H1 (cell line): ENCODE results near the gene ADAM12. TPM values are rescaled to one million over a fixed set of nuclear protein-coding genes. Genes with fewer than 3 reads are reported as not detected.

ENCODE experiments used
- CTCF ChIA-PET: fragments of 300-600 bp; sonication (Branson Sonifier 250); formaldehyde crosslinking; loops from one replicate; lab custom pipeline; 2021; ENCODE audit not compliant: partially characterized antibody; lab: Charles Lee
- POLR2A ChIA-PET: fragments of 300-600 bp; sonication (Branson Sonifier 250); formaldehyde crosslinking; loops from one replicate; lab custom pipeline; 2021; ENCODE audit warnings: inconsistent platforms; ENCODE audit not compliant: partially characterized antibody; lab: Charles Lee
- DNase-seq, 2 experiments: peaks; one replicate each; pipeline versions ENCODE4 v3.0.0 to v3.0.0-alpha.2; 2010 to 2022; ENCODE audit warnings: low spot score in 2 of 2, low read depth in 1 of 2, mixed read lengths in 1 of 2
- FAIRE-seq: peaks from 2 replicates; lab custom pipeline; 2011; peaks lifted over from hg19 to GRCh38; lab: Jason Lieb, UNC
- H2AFZ ChIP-seq: 2 replicates; pipeline ENCODE4 v1.8.1; 2012; ENCODE audit warnings: low read length, inconsistent platforms
- H2AK5ac ChIP-seq: 2 replicates; pipeline ENCODE4 v1.6.1; 2013; ENCODE audit warnings: low read depth, low read length
- H2BK120ac ChIP-seq: replicated peaks from 2 replicates; pipeline ENCODE3; 2013; ENCODE audit warnings: low read depth, low read length, inconsistent platforms
- H2BK12ac ChIP-seq: 2 replicates; pipeline ENCODE4 v1.6.1; 2013; ENCODE audit warnings: low read depth, low read length
- H2BK15ac ChIP-seq: 2 replicates; pipeline ENCODE4 v1.6.1; 2013; ENCODE audit warnings: low read length
- H2BK20ac ChIP-seq: 2 replicates; pipeline ENCODE4 v1.6.1; 2013; ENCODE audit warnings: low read length
- H2BK5ac ChIP-seq: 2 replicates; pipeline ENCODE4 v1.6.1; 2013; ENCODE audit warnings: low read depth, low read length
- H3K14ac ChIP-seq: 2 replicates; pipeline ENCODE4 v1.6.1; 2013; ENCODE audit warnings: inconsistent platforms; ENCODE audit not compliant: insufficient read length
- H3K18ac ChIP-seq: 2 replicates; pipeline ENCODE4 v1.6.1; 2013; ENCODE audit warnings: low read length; ENCODE audit errors: extremely low read depth
- H3K23ac ChIP-seq: 2 replicates; pipeline ENCODE4 v1.6.1; 2013; ENCODE audit warnings: inconsistent platforms; ENCODE audit not compliant: insufficient read length
- H3K23me2 ChIP-seq: 2 replicates; pipeline ENCODE4 v1.6.1; 2013; ENCODE audit warnings: low read depth, low read length
- H3K27ac ChIP-seq: 2 replicates; pipeline ENCODE4 v1.6.1; 2011; ENCODE audit warnings: low read depth, low read length, inconsistent platforms
- H3K27me3 ChIP-seq, 4 experiments: replicated peaks in 1 of 4; 1 replicate in 1 of 4; 2 replicates in 3 of 4; pipeline versions ENCODE4 v1.6.1 to v1.8.1; 2011 to 2013; ENCODE audit warnings: low read length in 3 of 4, mild to moderate bottlenecking in 3 of 4, inconsistent platforms in 2 of 4, mixed read lengths in 2 of 4, moderate library complexity in 1 of 4; ENCODE audit not compliant: control insufficient read depth in 3 of 4, insufficient read depth in 3 of 4; ENCODE audit errors: extremely low read depth in 1 of 4
- H3K36me3 ChIP-seq, 4 experiments: 2 replicates each; pipeline versions ENCODE4 v1.6.1 to v1.8.1; 2011 to 2013; ENCODE audit warnings: mild to moderate bottlenecking in 4 of 4, low read length in 3 of 4, moderate library complexity in 2 of 4, control low read depth in 1 of 4, inconsistent platforms in 1 of 4; ENCODE audit not compliant: insufficient read depth in 4 of 4, control insufficient read depth in 2 of 4
- H3K4ac ChIP-seq: replicated peaks from 2 replicates; pipeline ENCODE3; 2013; ENCODE audit warnings: low read length, low read depth, mixed read lengths, inconsistent platforms; ENCODE audit not compliant: insufficient read length
- H3K4me1 ChIP-seq, 4 experiments: replicated peaks in 1 of 4; 1 replicate in 1 of 4; 2 replicates in 3 of 4; pipeline versions ENCODE4 v1.6.1 to v1.8.1; 2011 to 2013; ENCODE audit warnings: low read length in 3 of 4, inconsistent platforms in 2 of 4, mixed read lengths in 1 of 4; ENCODE audit not compliant: insufficient read depth in 4 of 4, control insufficient read depth in 3 of 4
- H3K4me2 ChIP-seq, 2 experiments: 2 replicates each; pipeline versions ENCODE4 v1.6.1 to v1.8.1; 2011 to 2013; ENCODE audit warnings: low read depth in 2 of 2, low read length in 2 of 2, control low read depth in 1 of 2, inconsistent platforms in 1 of 2, mild to moderate bottlenecking in 1 of 2; ENCODE audit not compliant: insufficient read depth in 1 of 2
- H3K4me3 ChIP-seq, 4 experiments: fragments of 200-600, 300-600 bp in 1 of 4; sonication (generic), shearing (Covaris generic), sonication (Bioruptor Twin) in 1 of 4; 2 replicates each; pipeline versions ENCODE4 v1.5.1 to v1.8.1; 2011 to 2016; ENCODE audit warnings: low read length in 4 of 4, low read depth in 3 of 4, control low read depth in 2 of 4, inconsistent platforms in 2 of 4, mild to moderate bottlenecking in 2 of 4, mixed read lengths in 1 of 4, moderate library complexity in 1 of 4; ENCODE audit not compliant: insufficient read depth in 2 of 4; ENCODE audit errors: extremely low read depth in 1 of 4
- H3K56ac ChIP-seq: replicated peaks from 2 replicates; pipeline ENCODE3; 2013; ENCODE audit warnings: low read depth, mild to moderate bottlenecking, mixed read lengths, low read length, inconsistent platforms; ENCODE audit not compliant: insufficient read length
- H3K79me1 ChIP-seq: 2 replicates; pipeline ENCODE4 v1.6.1; 2013; ENCODE audit warnings: low read depth, low read length, control low read depth
- H3K79me2 ChIP-seq, 2 experiments: 2 replicates each; pipeline versions ENCODE4 v1.6.1 to v1.8.1; 2012 to 2013; ENCODE audit warnings: low read length in 2 of 2, mild to moderate bottlenecking in 2 of 2, inconsistent platforms in 1 of 2; ENCODE audit not compliant: insufficient read depth in 2 of 2, control insufficient read depth in 1 of 2
- H3K9ac ChIP-seq, 4 experiments: replicated peaks in 1 of 4; 1 replicate in 1 of 4; 2 replicates in 3 of 4; pipeline versions ENCODE4 v1.6.1 to v1.8.1; 2011 to 2013; ENCODE audit warnings: low read depth in 3 of 4, low read length in 3 of 4, control low read depth in 2 of 4, mild to moderate bottlenecking in 2 of 4, moderate library complexity in 2 of 4, inconsistent platforms in 1 of 4; ENCODE audit errors: extremely low read depth in 1 of 4
- H3K9me3 ChIP-seq, 2 experiments: 2 replicates each; pipeline versions ENCODE4 v1.6.1 to v1.8.1; 2012 to 2013; ENCODE audit warnings: mild to moderate bottlenecking in 2 of 2, moderate library complexity in 2 of 2, control low read depth in 1 of 2, inconsistent platforms in 1 of 2, low read depth in 1 of 2, low read length in 1 of 2, mixed read lengths in 1 of 2; ENCODE audit not compliant: insufficient read depth in 2 of 2
- H4K20me1 ChIP-seq, 2 experiments: replicated peaks in 1 of 2; 2 replicates each; pipeline versions ENCODE3 to v1.8.1; 2011 to 2013; ENCODE audit warnings: inconsistent platforms in 2 of 2, low read length in 2 of 2, mild to moderate bottlenecking in 1 of 2; ENCODE audit not compliant: insufficient read depth in 2 of 2, control insufficient read depth in 1 of 2
- H4K5ac ChIP-seq: 2 replicates; pipeline ENCODE4 v1.6.1; 2013; ENCODE audit warnings: low read length, low read depth, mixed read lengths, inconsistent platforms; ENCODE audit not compliant: insufficient read length
- H4K8ac ChIP-seq: 2 replicates; pipeline ENCODE4 v1.8.0; 2013; ENCODE audit warnings: mild to moderate bottlenecking, moderate library complexity, low read length, inconsistent platforms; ENCODE audit not compliant: insufficient read depth; ENCODE audit errors: extremely low read depth
- H4K91ac ChIP-seq: replicated peaks from 2 replicates; pipeline ENCODE3; 2013; ENCODE audit warnings: low read length, mixed read lengths, inconsistent platforms; ENCODE audit not compliant: insufficient read length
- ATF3 ChIP-seq: IDR thresholded peaks from 2 replicates; pipeline ENCODE4 v1.6.1; 2011; ENCODE audit warnings: low read depth, mild to moderate bottlenecking, low read length; ENCODE audit not compliant: insufficient read depth
- WGBS, 2 experiments: shearing (Covaris generic) in 1 of 2; methylation state at CpG; one replicate each; pipeline versions ENCODE4 v1.1.6 to v1.1.7; 2013 to 2015; ENCODE audit warnings: low lambda C conversion rate in 2 of 2, mixed read lengths in 2 of 2, inconsistent platforms in 1 of 2, low coverage in 1 of 2, missing lambda C conversion rate in 1 of 2; ENCODE audit not compliant: insufficient replicate concordance in 2 of 2, insufficient coverage in 1 of 2, insufficient read length in 1 of 2; ENCODE audit errors: extremely low coverage in 1 of 2, missing lambda C conversion rate in 1 of 2; 5-methylcytosine and 5-hydroxymethylcytosine counted together
- polyA plus RNA-seq, 7 experiments: library from polyadenylated mRNA; depleted of rRNA in 3 of 7; stranded (reverse) in 5 of 7; unstranded in 2 of 7; fragments of >200 nt in 5 of 7; fragments of 200-250 nt in 2 of 7; gene quantifications; 1 replicate in 5 of 7; 2 replicates in 1 of 7; 4 replicates in 1 of 7; pipeline versions ENCODE4 v1.2.1 to v1.2.3, GENCODE V29; 2011 to 2013; ENCODE audit warnings: missing spikeins in 2 of 7, mixed read lengths in 2 of 7
- total RNA-seq: library from RNA; stranded (reverse); fragmentation: NEBNext Ultra II Directional; extraction: Animal tissue kit (Norgen Biotek cat#: 25700); gene quantifications from 2 replicates; pipeline ENCODE4 v1.2.1, GENCODE V29; 2021

The ADAM12 gene
- total and polyA plus RNA-seq, 2 of the 8 experiments (the other 6 are each of a cell fraction or from before 2014, with no cell fraction given) = 0.07 to 0.17 TPM

- TF ChIP-seq ATF3 = no peak
- TF ChIP-seq, all 59 proteins: peak for 0
- H4K91ac ChIP-seq = no peak overlapping the region
- no peak overlapping the region for H3K4me3 ChIP-seq
- no peak overlapping the region for H2BK20ac ChIP-seq
- H3K56ac ChIP-seq = no peak overlapping the region
- no peaks in the 10 kb centered on the region for H3K27me3 ChIP-seq
- H3K4me1 ChIP-seq = peaks cover 0 to 4% (median 3%) of the 10 kb centered on the region in 4 experiments; a peak in 4 of 7 replicates
- H3K36me3 ChIP-seq = no peaks in the 10 kb centered on the region
- H2AK5ac ChIP-seq = no peak overlapping the region
- H3K14ac ChIP-seq = no peak overlapping the region
- no peak overlapping the region for H3K27ac ChIP-seq
- H2AFZ ChIP-seq = no peak overlapping the region
- H3K4ac ChIP-seq = no peak overlapping the region
- H2BK5ac ChIP-seq = no peak overlapping the region
- no peaks in the 10 kb centered on the region for H3K23me2 ChIP-seq
- H4K20me1 ChIP-seq = no peaks in the 10 kb centered on the region
- DNase-seq (no peak), FAIRE-seq (no peak)
- CTCF ChIA-PET = interaction anchor here (1.5 to 1.6 kb wide), 2 partner anchors 21 to 233 kb away, joined by 3 to 4 read pairs; no protein-coding TSS in a partner anchor
- H3K79me2 ChIP-seq = no peaks in the 10 kb centered on the region
- no peaks in the 10 kb centered on the region for H3K79me1 ChIP-seq
- H3K18ac ChIP-seq = no peak overlapping the region
- H2BK15ac ChIP-seq = no peak overlapping the region
- POLR2A ChIA-PET = no interaction called here
- no peak overlapping the region; the same call in 1 of the 2 replicates for H4K8ac ChIP-seq
- H2BK120ac ChIP-seq = no peak overlapping the region
- no peak overlapping the region for H2BK12ac ChIP-seq
- H3K23ac ChIP-seq = no peak overlapping the region
- no peaks in the 10 kb centered on the region for H3K9me3 ChIP-seq
- no peak overlapping the region for H3K9ac ChIP-seq
- WGBS, 2 experiments = 90% methylated on average over 8 of the region's 8 CpGs; no CpG with 5 or more reads in 1 of the 2 experiments
- H4K5ac ChIP-seq = no peak overlapping the region
- no peak overlapping the region for H3K4me2 ChIP-seq
Observed at GRCh38 chr10:126214679-126215078, 173.6 kb downstream of the ADAM12 start.
